ENCODE measurements around the gene SMAD6. TPM values are rescaled to one million over a fixed set of nuclear protein-coding genes. Genes with fewer than 3 reads are reported as not detected.

SMAD6 gene
- total RNA-seq, 1 donor from 2014 or later, result 2.7 TPM

- no peak for TF ChIP-seq CTCF (IDR thresholded peaks at IDR 0.05; ENCODE audit: insufficient read depth, low read depth, low read length)
- TF ChIP-seq EZH2 (IDR thresholded peaks at IDR 0.05; ENCODE audit: insufficient read depth, low read length), result no peak
- DNase-seq (ENCODE audit: low read depth) (no peak), FAIRE-seq (no peak)
- H3K9me3 Mint-ChIP-seq (ENCODE audit: unreplicated experiment), result no peaks in the 10 kb centered on the region
- H3K36me3 ChIP-seq (ENCODE audit: insufficient read depth, low read length), result no peaks in the 10 kb centered on the region
- peaks cover 19% of the 10 kb centered on the region for H3K4me1 Mint-ChIP-seq (ENCODE audit: low read depth, unreplicated experiment)
- no peak overlapping the region for H3K27ac Mint-ChIP-seq (ENCODE audit: unreplicated experiment)
- no peaks in the 10 kb centered on the region for H3K9me3 ChIP-seq (ENCODE audit: insufficient read depth, low read depth, low read length)
- no peak overlapping the region for H3K4me2 ChIP-seq (ENCODE audit: low read length)
- no peak overlapping the region for H3K27ac ChIP-seq (ENCODE audit: low read depth, low read length)
- H4K20me1 ChIP-seq (ENCODE audit: insufficient read depth, low read length), result peaks cover 19% of the 10 kb centered on the region
- peaks cover 11% of the 10 kb centered on the region for H3K79me2 ChIP-seq (ENCODE audit: insufficient read depth, low read length)
- H3K4me1 ChIP-seq (ENCODE audit: insufficient read depth, low read length), result peaks cover 40% of the 10 kb centered on the region
- no peak overlapping the region for H3K4me3 ChIP-seq (ENCODE audit: insufficient read depth, low read depth, low read length)
- peaks cover 23% of the 10 kb centered on the region for H3K27me3 Mint-ChIP-seq (ENCODE audit: low read depth, unreplicated experiment)
- no peak overlapping the region for H2AFZ ChIP-seq (ENCODE audit: low read depth, low read length)
- no peak overlapping the region for H3K9ac ChIP-seq (ENCODE audit: low read length)
- H3K27me3 ChIP-seq (ENCODE audit: insufficient read depth, low read length), result no peaks in the 10 kb centered on the region
- no peak overlapping the region for H3K4me3 Mint-ChIP-seq (ENCODE audit: unreplicated experiment)
- H3K36me3 Mint-ChIP-seq (ENCODE audit: low read depth, unreplicated experiment), result no peaks in the 10 kb centered on the region
Observed at GRCh38 chr15:66771351-66771650, 69.3 kb downstream of the SMAD6 start.

- Histone ChIP-seq H3K27me3 (ENCODE audit: insufficient read depth, low read length) (no peaks in the 10 kb centered on the region), H3K9ac (ENCODE audit: low read length) (no peak overlapping the region), H3K27ac (ENCODE audit: low read depth, low read length) (no peak overlapping the region), H4K20me1 (ENCODE audit: insufficient read depth, low read length) (peaks cover 8% of the 10 kb centered on the region), H3K79me2 (ENCODE audit: insufficient read depth, low read length) (peaks cover 11% of the 10 kb centered on the region), H3K4me3 (ENCODE audit: insufficient read depth, low read depth, low read length) (no peak overlapping the region), H2AFZ (ENCODE audit: low read depth, low read length) (no peak overlapping the region), H3K4me2 (ENCODE audit: low read length) (no peak overlapping the region), H3K4me1 (ENCODE audit: insufficient read depth, low read length) (peaks cover 31% of the 10 kb centered on the region), H3K9me3 (ENCODE audit: insufficient read depth, low read depth, low read length) (no peaks in the 10 kb centered on the region), H3K36me3 (ENCODE audit: insufficient read depth, low read length) (no peaks in the 10 kb centered on the region)
- Mint-ChIP-seq H3K27ac (ENCODE audit: unreplicated experiment) (no peak overlapping the region), H3K27me3 (ENCODE audit: low read depth, unreplicated experiment) (peaks cover 26% of the 10 kb centered on the region), H3K4me3 (ENCODE audit: unreplicated experiment) (no peak overlapping the region), H3K4me1 (ENCODE audit: low read depth, unreplicated experiment) (peaks cover 10% of the 10 kb centered on the region), H3K9me3 (ENCODE audit: unreplicated experiment) (no peaks in the 10 kb centered on the region), H3K36me3 (ENCODE audit: low read depth, unreplicated experiment) (no peaks in the 10 kb centered on the region)
- DNase-seq (ENCODE audit: low read depth) (no peak), FAIRE-seq (no peak)
- TF ChIP-seq EZH2 (IDR thresholded peaks at IDR 0.05; ENCODE audit: insufficient read depth, low read length) (no peak), CTCF (IDR thresholded peaks at IDR 0.05; ENCODE audit: insufficient read depth, low read depth, low read length) (no peak)
Observed at GRCh38 chr15:66772604-66773128, 70.6 kb downstream of the SMAD6 start.

GRCh38 chr15:66773129-66773873 is 71.3 kb downstream of the SMAD6 start:
- TF ChIP-seq EZH2 (IDR thresholded peaks at IDR 0.05; ENCODE audit: insufficient read depth, low read length) (no peak), CTCF (IDR thresholded peaks at IDR 0.05; ENCODE audit: insufficient read depth, low read depth, low read length) (no peak)
- H3K27ac ChIP-seq (ENCODE audit: low read depth, low read length), result no peak overlapping the region
- H3K27me3 ChIP-seq (ENCODE audit: insufficient read depth, low read length), result no peaks in the 10 kb centered on the region
- H3K9ac ChIP-seq (ENCODE audit: low read length), result no peak overlapping the region
- Mint-ChIP-seq H3K9me3 (ENCODE audit: unreplicated experiment) (no peaks in the 10 kb centered on the region), H3K27ac (ENCODE audit: unreplicated experiment) (no peak overlapping the region), H3K4me1 (ENCODE audit: low read depth, unreplicated experiment) (peaks cover 10% of the 10 kb centered on the region), H3K4me3 (ENCODE audit: unreplicated experiment) (no peak overlapping the region), H3K27me3 (ENCODE audit: low read depth, unreplicated experiment) (peaks cover 24% of the 10 kb centered on the region), H3K36me3 (ENCODE audit: low read depth, unreplicated experiment) (no peaks in the 10 kb centered on the region)
- H3K36me3 ChIP-seq (ENCODE audit: insufficient read depth, low read length), result no peaks in the 10 kb centered on the region
- peak overlapping the region; percentile 74 for H2AFZ ChIP-seq (ENCODE audit: low read depth, low read length)
- DNase-seq (ENCODE audit: low read depth), result no peak
- H3K79me2 ChIP-seq (ENCODE audit: insufficient read depth, low read length), result peaks cover 11% of the 10 kb centered on the region
- H3K4me3 ChIP-seq (ENCODE audit: insufficient read depth, low read depth, low read length), result no peak overlapping the region
- peaks cover 37% of the 10 kb centered on the region for H3K4me1 ChIP-seq (ENCODE audit: insufficient read depth, low read length)
- H3K9me3 ChIP-seq (ENCODE audit: insufficient read depth, low read depth, low read length), result no peaks in the 10 kb centered on the region
- FAIRE-seq, result no peak
- H3K4me2 ChIP-seq (ENCODE audit: low read length), result peak overlapping the region; percentile 5
- H4K20me1 ChIP-seq (ENCODE audit: insufficient read depth, low read length), result peaks cover 8% of the 10 kb centered on the region

Data from astrocyte (in vitro differentiated cells and primary cell).